Measurements from ENCODE around the gene PDZRN4.

- TF ChIP-seq EZH2 (IDR thresholded peaks at IDR 0.05; ENCODE audit: borderline replicate concordance, low read depth, low read length, poor library complexity, severe bottlenecking), result no peak
- no peak for TF ChIP-seq CTCF (conservative IDR thresholded peaks at IDR 0.05; ENCODE audit: low read depth, low read length)
Observed at GRCh38 chr12:41485203-41485602, 297.1 kb downstream of the PDZRN4 start.
